ENCODE data around the gene VPS13D. TPM values are rescaled to one million over a fixed set of nuclear protein-coding genes. Genes with fewer than 3 reads are reported as not detected.

The VPS13D gene
- total RNA-seq, 4 donors from 2014 or later, result 42.5 to 103 (median 59.8) TPM

- TF ChIP-seq CTCF (IDR thresholded peaks at IDR 0.05), result no peak
- WGBS, 2 donors, result 88 to 95% methylated on average over 4 to 7 of the region's 9 CpGs
- no peaks in the 10 kb centered on the region for H3K27me3 ChIP-seq
- H3K36me3 ChIP-seq, result peaks cover 0 to 76% (median 0%) of the 10 kb centered on the region in 3 donors
- H3K27ac ChIP-seq, result peak overlapping the region in 3 of 4 donors; percentile 59 to 61 (median 61)
- no peaks in the 10 kb centered on the region for H3K9me3 ChIP-seq
- no peak overlapping the region for H3K4me3 ChIP-seq
- intact Hi-C loops (cut with DNase I), result no loop called here
- no peak for DNase-seq
- H3K4me1 ChIP-seq, result peaks cover 0 to 10% (median 0%) of the 10 kb centered on the region in 3 donors
These were observed 266.5 kb downstream of the VPS13D start for GRCh38 chr1:12496154-12496961.

GRCh38 chr1:12499539-12500240, 269.9 kb downstream of the VPS13D start:
- peaks cover 0 to 85% (median 0%) of the 10 kb centered on the region in 3 donors for H3K36me3 ChIP-seq
- H3K4me1 ChIP-seq, result peaks cover 0 to 16% (median 0%) of the 10 kb centered on the region in 3 donors
- H3K27me3 ChIP-seq, result no peaks in the 10 kb centered on the region
- TF ChIP-seq CTCF (IDR thresholded peaks at IDR 0.05) (no peak), POLR2A (IDR thresholded peaks at IDR 0.05) (no peak)
- H3K4me3 ChIP-seq, result no peak overlapping the region
- no peak for DNase-seq
- intact Hi-C loops (cut with DNase I), result no loop called here
- WGBS, 2 donors, result 78 to 80% methylated on average over 13 of the region's 13 CpGs
- no peaks in the 10 kb centered on the region for H3K9me3 ChIP-seq
- peak overlapping the region in 3 of 4 donors; percentile 50 to 76 (median 61) for H3K27ac ChIP-seq

DNA sequence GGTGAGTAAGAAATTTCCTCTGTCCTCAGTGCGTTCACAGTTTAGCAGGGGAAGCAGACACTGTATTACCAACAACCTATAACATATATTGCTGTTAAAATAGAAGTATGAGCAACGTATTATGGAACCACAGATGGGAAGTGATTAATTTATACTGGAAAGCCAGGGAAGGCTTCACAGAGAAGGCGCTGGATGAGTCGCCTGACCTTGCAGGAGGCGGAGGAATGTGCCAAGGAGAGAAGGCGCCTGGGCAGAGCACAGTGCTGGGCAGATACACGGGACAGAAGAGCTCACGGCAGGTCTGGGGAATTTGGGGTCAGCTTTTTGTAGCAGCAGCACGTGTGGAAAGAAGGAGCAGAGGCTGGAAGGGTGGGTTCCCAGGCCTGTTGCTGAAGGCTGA, 271.8 kb downstream of the VPS13D start:
- intact Hi-C loops (cut with DNase I), result no loop called here
- 54 to 63% methylated on average over 9 of the region's 9 CpGs for WGBS, 2 donors

GRCh38 chr1:12502336-12503109, 272.7 kb downstream of the VPS13D start:
- no peak for DNase-seq
- H3K4me3 ChIP-seq, result no peak overlapping the region
- intact Hi-C loops (cut with DNase I), result no loop called here
- TF ChIP-seq POLR2A (IDR thresholded peaks at IDR 0.05), result no peak
- no peak for TF ChIP-seq CTCF (IDR thresholded peaks at IDR 0.05)
- H3K4me1 ChIP-seq, result peaks cover 0 to 16% (median 0%) of the 10 kb centered on the region in 3 donors
- no peaks in the 10 kb centered on the region for H3K27me3 ChIP-seq
- WGBS, 2 donors, result 50 to 76% methylated on average over 5 to 11 of the region's 11 CpGs
- peaks cover 0 to 97% (median 0%) of the 10 kb centered on the region in 3 donors for H3K36me3 ChIP-seq
- H3K27ac ChIP-seq, result peak overlapping the region in 1 of 4 donors; percentile 13
- H3K9me3 ChIP-seq, result no peaks in the 10 kb centered on the region

More for the DNA sequence above, 271.8 kb downstream of the VPS13D start:
- Histone ChIP-seq H3K9me3 (no peaks in the 10 kb centered on the region), H3K4me1 (peaks cover 0 to 16% (median 0%) of the 10 kb centered on the region in 3 donors), H3K36me3 (peaks cover 0 to 97% (median 0%) of the 10 kb centered on the region in 3 donors), H3K27me3 (no peaks in the 10 kb centered on the region), H3K4me3 (no peak overlapping the region), H3K27ac (no peak overlapping the region)
- TF ChIP-seq CTCF (IDR thresholded peaks at IDR 0.05), result no peak
- no peak for TF ChIP-seq POLR2A (IDR thresholded peaks at IDR 0.05)
- no peak for DNase-seq

Measured in esophagus squamous epithelium (tissue), 5 donors.